Fibroblast of the aortic adventitia (primary cell): ENCODE results near the gene HTR4. TPM values are rescaled to one million over a fixed set of nuclear protein-coding genes. Genes with fewer than 3 reads are reported as not detected.
A peak's percentile ranks its signal among the peaks of the same experiment; 100 is the strongest.
"Not testable (repeated sequence)": the region's sequence is repeated elsewhere in the genome, so short reads cannot be mapped to it uniquely, and the experiment has no call there.

ENCODE experiments used
- DNase-seq: peaks from one replicate; pipeline ENCODE4 v3.0.0-alpha.2; 2010; ENCODE audit warnings: low read depth
- H3K4me3 ChIP-seq: 2 replicates; pipeline ENCODE4 v1.5.1; 2011; ENCODE audit warnings: low read depth, mild to moderate bottlenecking, control low read depth, low read length, moderate library complexity
- total RNA-seq: library from RNA; depleted of rRNA; stranded (reverse); fragments of >200 nt; gene quantifications from 2 replicates; pipeline ENCODE4 v1.2.3, GENCODE V29; 2012; ENCODE audit warnings: low replicate concordance
- TF ChIP-seq, protein P1 (sequence below): IDR thresholded peaks from 2 replicates; pipeline ENCODE4 v1.5.1; 2011; ENCODE audit warnings: mild to moderate bottlenecking, low read length, control low read depth, inconsistent platforms; ENCODE audit not compliant: insufficient read depth

The HTR4 gene
- total RNA-seq, 1 donor = 0.18 TPM

DNA sequence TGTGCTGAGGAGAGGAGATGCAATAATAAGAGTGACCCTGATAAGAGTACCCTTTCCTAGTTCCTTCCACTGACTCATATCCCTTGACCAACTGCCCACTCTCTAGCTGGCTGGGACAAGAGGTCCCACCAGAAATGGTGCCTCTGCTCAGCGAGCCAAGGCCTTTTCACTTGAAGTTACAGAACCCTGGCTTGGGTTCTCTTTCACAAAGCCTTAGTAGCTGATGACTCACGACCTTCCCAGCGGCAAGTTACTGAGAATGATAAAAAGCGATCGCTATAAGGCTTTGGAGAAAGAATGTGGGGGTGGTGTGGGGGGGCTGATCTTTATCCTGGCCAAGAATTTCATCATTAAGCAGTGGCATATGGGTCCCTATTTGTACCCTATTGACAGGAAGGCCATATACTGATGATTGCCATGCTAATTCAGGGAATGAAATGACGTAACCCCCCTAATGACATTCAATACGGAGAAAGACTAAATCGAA is 180.3 kb downstream of the HTR4 start:
- TF ChIP-seq, protein P1, sequence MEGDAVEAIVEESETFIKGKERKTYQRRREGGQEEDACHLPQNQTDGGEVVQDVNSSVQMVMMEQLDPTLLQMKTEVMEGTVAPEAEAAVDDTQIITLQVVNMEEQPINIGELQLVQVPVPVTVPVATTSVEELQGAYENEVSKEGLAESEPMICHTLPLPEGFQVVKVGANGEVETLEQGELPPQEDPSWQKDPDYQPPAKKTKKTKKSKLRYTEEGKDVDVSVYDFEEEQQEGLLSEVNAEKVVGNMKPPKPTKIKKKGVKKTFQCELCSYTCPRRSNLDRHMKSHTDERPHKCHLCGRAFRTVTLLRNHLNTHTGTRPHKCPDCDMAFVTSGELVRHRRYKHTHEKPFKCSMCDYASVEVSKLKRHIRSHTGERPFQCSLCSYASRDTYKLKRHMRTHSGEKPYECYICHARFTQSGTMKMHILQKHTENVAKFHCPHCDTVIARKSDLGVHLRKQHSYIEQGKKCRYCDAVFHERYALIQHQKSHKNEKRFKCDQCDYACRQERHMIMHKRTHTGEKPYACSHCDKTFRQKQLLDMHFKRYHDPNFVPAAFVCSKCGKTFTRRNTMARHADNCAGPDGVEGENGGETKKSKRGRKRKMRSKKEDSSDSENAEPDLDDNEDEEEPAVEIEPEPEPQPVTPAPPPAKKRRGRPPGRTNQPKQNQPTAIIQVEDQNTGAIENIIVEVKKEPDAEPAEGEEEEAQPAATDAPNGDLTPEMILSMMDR = no peak
- DNase-seq = peak; percentile 98
- H3K4me3 ChIP-seq = no peak overlapping the region

- peak; percentile 53 for DNase-seq
- TF ChIP-seq, protein P1 = no peak
- no peak overlapping the region for H3K4me3 ChIP-seq
Observed at GRCh38 chr5:148471379-148471778, 182.9 kb downstream of the HTR4 start.

DNA sequence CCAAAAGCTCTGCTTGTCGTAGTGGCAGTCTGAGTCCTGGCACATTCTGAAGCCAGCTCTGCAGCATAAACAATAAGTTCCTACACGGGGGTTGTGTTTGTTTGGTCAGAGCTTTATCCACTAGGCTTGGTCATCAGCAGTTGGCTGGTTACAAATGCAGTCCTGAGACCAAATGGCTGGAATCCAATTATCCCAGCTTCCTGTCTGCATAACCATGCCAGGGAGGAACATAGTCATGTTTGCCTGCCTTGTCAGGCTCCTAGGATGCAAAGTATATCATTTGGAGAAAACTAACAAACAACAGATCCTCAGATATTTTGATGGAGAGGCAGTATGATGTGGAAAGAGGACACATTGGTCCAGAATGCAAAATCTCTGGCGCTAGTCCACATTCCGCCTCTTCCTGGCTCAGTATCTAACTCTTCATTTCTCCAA is 184.8 kb downstream of the HTR4 start:
- no peak overlapping the region for H3K4me3 ChIP-seq
- TF ChIP-seq, protein P1 = no peak
- DNase-seq = peak; percentile 89

GRCh38 chr5:148468746-148469145 is 185.6 kb downstream of the HTR4 start:
- DNase-seq, H3K4me3 ChIP-seq: not testable (repeated sequence)

DNA sequence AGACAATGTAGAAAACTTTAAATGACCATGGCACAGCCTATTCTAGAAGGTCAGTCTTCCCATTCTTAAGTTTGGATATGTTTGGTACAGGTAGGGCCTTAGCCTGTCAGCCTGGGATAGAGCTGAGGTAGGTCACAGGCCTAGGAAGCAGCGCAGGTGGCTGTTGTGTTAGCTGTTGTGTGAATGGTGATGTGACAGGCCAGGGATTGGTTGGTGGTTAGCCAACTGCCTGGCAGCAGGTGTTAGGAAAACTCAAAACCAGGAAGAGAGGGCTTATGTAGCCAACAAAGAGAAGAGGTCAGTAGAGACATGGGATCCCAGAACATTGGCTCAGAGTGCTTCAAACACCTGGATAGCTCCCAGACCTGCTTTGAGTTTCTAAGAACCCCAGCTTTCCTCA is 186.4 kb downstream of the HTR4 start:
- no peak for DNase-seq
- no peak overlapping the region for H3K4me3 ChIP-seq
- TF ChIP-seq, protein P1 = no peak

GRCh38 chr5:148466236-148466580 is 188.1 kb downstream of the HTR4 start:
- no peak overlapping the region for H3K4me3 ChIP-seq
- no peak for DNase-seq
- TF ChIP-seq, protein P1 = no peak

DNA sequence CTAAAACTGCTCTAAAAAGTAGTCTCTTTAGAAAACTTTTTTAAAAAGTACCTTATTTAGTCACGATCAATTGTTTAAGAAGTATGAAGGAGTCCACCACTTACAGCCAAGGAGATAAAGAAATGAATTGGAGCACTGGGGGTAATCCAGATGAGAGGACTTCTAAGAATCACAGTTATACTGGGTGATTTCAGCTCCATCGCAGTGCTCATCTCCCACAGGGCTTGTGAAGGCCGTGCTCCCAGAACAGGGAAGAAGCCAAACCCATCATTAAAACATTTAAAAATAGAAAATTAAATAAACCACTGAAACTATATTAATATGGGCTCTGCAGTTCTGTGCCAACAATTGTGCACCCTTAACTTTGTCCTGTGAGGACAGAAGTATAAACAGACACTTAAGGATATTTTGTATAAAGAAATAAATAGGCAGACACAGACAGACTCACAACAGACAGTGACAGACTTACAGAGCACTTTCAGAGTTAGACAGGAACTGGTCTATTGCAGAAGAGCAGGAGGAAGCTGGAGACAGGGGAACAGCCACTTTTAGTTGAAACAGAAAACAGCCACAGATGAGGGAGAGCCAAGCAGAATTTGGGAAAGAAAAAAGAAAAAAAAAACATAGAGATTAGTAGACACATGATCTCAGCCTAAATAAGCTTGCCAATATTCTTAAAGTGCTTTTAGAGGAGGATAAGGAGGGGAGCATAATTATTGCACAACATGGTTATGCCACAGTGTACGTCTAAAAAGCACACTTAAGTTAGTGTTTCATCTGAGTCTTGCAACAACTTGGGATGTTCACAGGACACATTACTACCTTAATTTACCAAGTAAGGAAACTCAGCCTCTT is 188.7 kb downstream of the HTR4 start:
- no peak for DNase-seq
- no peak overlapping the region for H3K4me3 ChIP-seq
- TF ChIP-seq, protein P1 = no peak
